Mesendoderm (in vitro differentiated cells): Measurements from ENCODE around the gene LMBR1.

ENCODE experiments used
- DNase-seq: peaks from one replicate; pipeline ENCODE4 v3.0.0; 2013
- H2AK5ac ChIP-seq: 2 replicates; pipeline ENCODE4 v1.6.1; 2013; ENCODE audit warnings: low read length, inconsistent platforms
- H2BK120ac ChIP-seq: 2 replicates; pipeline ENCODE4 v1.6.1; 2013; ENCODE audit warnings: low read depth, mild to moderate bottlenecking, low read length, moderate library complexity, mixed read lengths
- H2BK15ac ChIP-seq: replicated peaks from 2 replicates; pipeline ENCODE4 v1.6.1; 2013; ENCODE audit warnings: low read depth, mild to moderate bottlenecking, moderate library complexity
- H2BK5ac ChIP-seq: 2 replicates; pipeline ENCODE4 v1.6.1; 2013; ENCODE audit warnings: low read length, inconsistent platforms
- H3K18ac ChIP-seq: 2 replicates; pipeline ENCODE4 v1.6.1; 2013; ENCODE audit warnings: mild to moderate bottlenecking, low read length, mixed read lengths
- H3K23ac ChIP-seq: one replicate; pipeline ENCODE4 v1.6.1; 2013; ENCODE audit warnings: low read length
- H3K27ac ChIP-seq: 2 replicates; pipeline ENCODE4 v1.5.1; 2013; ENCODE audit warnings: low read depth, mild to moderate bottlenecking, inconsistent platforms, low read length, moderate library complexity
- H3K27me3 ChIP-seq: 2 replicates; pipeline ENCODE4 v1.6.1; 2013; ENCODE audit warnings: low read length, control low read depth, mild to moderate bottlenecking, inconsistent platforms; ENCODE audit not compliant: insufficient read depth, poor library complexity
- H3K36me3 ChIP-seq: 2 replicates; pipeline ENCODE4 v1.6.1; 2013; ENCODE audit warnings: low read length, inconsistent platforms; ENCODE audit not compliant: control insufficient read depth, insufficient read depth
- H3K4ac ChIP-seq: one replicate; pipeline ENCODE4 v1.6.1; 2013; ENCODE audit warnings: low read depth, mild to moderate bottlenecking, low read length, moderate library complexity
- H3K4me1 ChIP-seq: 2 replicates; pipeline ENCODE4 v1.6.1; 2013; ENCODE audit warnings: low read depth, low read length, inconsistent platforms; ENCODE audit not compliant: control insufficient read depth
- H3K4me2 ChIP-seq: 2 replicates; pipeline ENCODE4 v1.6.1; 2013; ENCODE audit warnings: low read length
- H3K4me3 ChIP-seq: 2 replicates; pipeline ENCODE4 v1.5.1; 2013; ENCODE audit warnings: mild to moderate bottlenecking, low read length
- H3K56ac ChIP-seq: one replicate; pipeline ENCODE4 v1.6.1; 2013; ENCODE audit warnings: low read length
- H3K79me1 ChIP-seq: 2 replicates; pipeline ENCODE4 v1.6.1; 2013; ENCODE audit warnings: low read length, inconsistent platforms
- H3K79me2 ChIP-seq: 2 replicates; pipeline ENCODE4 v1.6.1; 2013; ENCODE audit warnings: mild to moderate bottlenecking, low read length; ENCODE audit not compliant: control insufficient read depth, insufficient read depth
- H3K9ac ChIP-seq: 2 replicates; pipeline ENCODE4 v1.6.1; 2013; ENCODE audit warnings: low read length, inconsistent platforms
- H4K5ac ChIP-seq: one replicate; pipeline ENCODE4 v1.6.1; 2013; ENCODE audit warnings: low read length
- H4K8ac ChIP-seq: one replicate; pipeline ENCODE4 v1.6.1; 2013; ENCODE audit warnings: low read depth, mild to moderate bottlenecking, control low read depth, low read length, moderate library complexity
- WGBS: extraction: QIAGEN DNeasy Blood & Tissue Kit; methylation state at CpG from one replicate; pipeline ENCODE4 v1.1.7; 2013; ENCODE audit warnings: low lambda C conversion rate, missing lambda C conversion rate; ENCODE audit not compliant: insufficient coverage; ENCODE audit errors: extremely low coverage; 5-methylcytosine and 5-hydroxymethylcytosine counted together

Gene LMBR1

GRCh38 chr7:156662277-156662676 lies 230.7 kb downstream of the LMBR1 start:
- no peak for DNase-seq
- H3K9ac ChIP-seq = no peak overlapping the region
- no peak overlapping the region for H3K4me3 ChIP-seq
- H3K27ac ChIP-seq = no peak overlapping the region
- no peaks in the 10 kb centered on the region for H3K27me3 ChIP-seq
- H2AK5ac ChIP-seq = no peak overlapping the region
- H2BK15ac ChIP-seq = no peak overlapping the region
- H4K5ac ChIP-seq = no peak overlapping the region
- H3K4me1 ChIP-seq = peaks cover 5% of the 10 kb centered on the region
- no peaks in the 10 kb centered on the region for H3K79me2 ChIP-seq
- no peak overlapping the region for H3K4me2 ChIP-seq
- no peak overlapping the region for H3K4ac ChIP-seq
- no peaks in the 10 kb centered on the region for H3K79me1 ChIP-seq
- H2BK120ac ChIP-seq = no peak overlapping the region
- H2BK5ac ChIP-seq = no peak overlapping the region
- H3K36me3 ChIP-seq = no peaks in the 10 kb centered on the region
- no CpG with 5 or more reads among the region's 4 CpGs for WGBS
- H3K56ac ChIP-seq = no peak overlapping the region
- H3K23ac ChIP-seq = no peak overlapping the region
- H4K8ac ChIP-seq = no peak overlapping the region
- H3K18ac ChIP-seq = no peak overlapping the region

DNA sequence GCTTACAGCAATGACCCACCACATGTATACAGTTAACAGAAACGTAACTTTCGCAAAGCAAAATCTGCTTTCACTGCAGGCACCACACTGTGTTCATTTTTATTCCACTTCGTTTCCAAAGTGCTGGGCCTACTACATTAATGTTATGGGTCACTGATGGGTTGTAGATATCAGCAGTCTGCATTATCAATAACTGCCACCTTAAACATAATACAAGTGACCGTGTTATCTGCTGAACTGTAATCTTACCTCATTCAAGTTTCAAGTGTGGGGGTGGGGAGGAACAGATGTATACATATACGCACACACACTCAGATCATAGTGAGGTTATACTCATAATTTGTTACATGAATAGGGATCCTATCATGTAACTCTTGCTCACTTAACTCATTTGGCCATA lies 231.3 kb downstream of the LMBR1 start:
- H2BK5ac ChIP-seq = no peak overlapping the region
- H3K4me1 ChIP-seq = peaks cover 5% of the 10 kb centered on the region
- no peak overlapping the region for H2BK120ac ChIP-seq
- H3K27ac ChIP-seq = no peak overlapping the region
- DNase-seq = no peak
- H3K79me1 ChIP-seq = no peaks in the 10 kb centered on the region
- H3K4ac ChIP-seq = no peak overlapping the region
- no peak overlapping the region for H3K4me3 ChIP-seq
- no peaks in the 10 kb centered on the region for H3K79me2 ChIP-seq
- H2BK15ac ChIP-seq = no peak overlapping the region
- H3K9ac ChIP-seq = no peak overlapping the region
- H3K27me3 ChIP-seq = no peaks in the 10 kb centered on the region
- H3K18ac ChIP-seq = no peak overlapping the region
- no peak overlapping the region for H4K8ac ChIP-seq
- no peak overlapping the region for H4K5ac ChIP-seq
- no CpG with 5 or more reads among the region's 5 CpGs for WGBS
- H3K4me2 ChIP-seq = no peak overlapping the region
- H3K23ac ChIP-seq = no peak overlapping the region
- no peak overlapping the region for H2AK5ac ChIP-seq
- no peaks in the 10 kb centered on the region for H3K36me3 ChIP-seq
- no peak overlapping the region for H3K56ac ChIP-seq

DNA sequence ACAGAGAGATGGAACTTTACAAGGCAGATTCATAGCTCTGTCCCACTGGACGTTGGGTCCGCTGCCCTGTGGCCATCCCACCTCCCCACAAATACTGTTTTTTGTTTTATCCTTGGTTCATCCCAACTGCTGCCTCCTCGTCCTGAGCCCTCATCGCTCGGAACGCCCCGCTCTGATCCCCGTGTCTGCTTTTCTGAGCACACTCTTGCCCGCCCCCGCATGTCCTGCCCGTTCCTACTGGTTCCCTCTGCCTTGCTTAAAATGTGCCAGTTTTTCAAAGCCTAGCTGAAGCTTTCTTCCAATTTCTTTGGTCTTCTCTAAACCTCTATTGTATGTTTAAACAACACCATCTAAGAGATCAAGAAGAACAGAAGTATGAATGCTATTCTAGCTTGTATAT lies 233.0 kb downstream of the LMBR1 start:
- no peak overlapping the region for H3K27ac ChIP-seq
- H2AK5ac ChIP-seq = no peak overlapping the region
- H3K18ac ChIP-seq = no peak overlapping the region
- H3K79me1 ChIP-seq = no peaks in the 10 kb centered on the region
- no peak overlapping the region for H3K4ac ChIP-seq
- no peak overlapping the region for H3K4me2 ChIP-seq
- no peak overlapping the region for H4K8ac ChIP-seq
- no peaks in the 10 kb centered on the region for H3K79me2 ChIP-seq
- no peaks in the 10 kb centered on the region for H3K36me3 ChIP-seq
- no peak overlapping the region for H4K5ac ChIP-seq
- no CpG with 5 or more reads among the region's 11 CpGs for WGBS
- no peak overlapping the region for H3K56ac ChIP-seq
- DNase-seq = no peak
- no peak overlapping the region for H3K4me3 ChIP-seq
- H2BK120ac ChIP-seq = no peak overlapping the region
- H3K27me3 ChIP-seq = no peaks in the 10 kb centered on the region
- no peak overlapping the region for H3K9ac ChIP-seq
- H3K23ac ChIP-seq = no peak overlapping the region
- peaks cover under 1% of the 10 kb centered on the region for H3K4me1 ChIP-seq
- no peak overlapping the region for H2BK5ac ChIP-seq
- no peak overlapping the region for H2BK15ac ChIP-seq

DNA sequence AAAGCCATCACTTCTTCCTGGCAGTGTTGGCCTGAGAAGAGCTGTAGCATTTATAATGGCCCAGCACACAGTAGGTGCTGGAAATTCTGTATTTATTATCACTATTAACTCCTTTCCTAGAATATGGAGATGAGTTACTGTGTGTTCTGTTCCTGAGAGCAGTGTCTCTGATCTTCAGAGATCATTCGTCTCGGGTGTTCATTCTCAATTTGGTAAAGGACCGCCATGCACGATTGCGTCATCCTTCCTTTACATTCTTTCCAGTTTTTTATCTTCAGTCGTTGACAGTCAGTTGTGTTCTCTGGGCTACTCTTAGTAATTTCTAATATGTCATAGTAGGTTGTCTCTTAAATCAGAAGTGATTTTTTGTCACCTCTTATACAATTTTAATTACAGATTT lies 233.8 kb downstream of the LMBR1 start:
- Histone ChIP-seq H4K8ac (no peak overlapping the region), H3K4ac (no peak overlapping the region), H3K27ac (no peak overlapping the region), H3K79me1 (no peaks in the 10 kb centered on the region), H3K36me3 (no peaks in the 10 kb centered on the region), H4K5ac (no peak overlapping the region), H3K56ac (no peak overlapping the region), H3K4me1 (no peaks in the 10 kb centered on the region), H3K27me3 (no peaks in the 10 kb centered on the region), H2AK5ac (no peak overlapping the region), H2BK15ac (no peak overlapping the region), H3K9ac (no peak overlapping the region), H3K4me2 (no peak overlapping the region), H2BK120ac (no peak overlapping the region), H3K4me3 (no peak overlapping the region), H3K18ac (no peak overlapping the region), H2BK5ac (no peak overlapping the region), H3K79me2 (no peaks in the 10 kb centered on the region), H3K23ac (no peak overlapping the region)
- DNase-seq = no peak
- WGBS = no CpG with 5 or more reads among the region's 6 CpGs

- Histone ChIP-seq H2BK5ac (no peak overlapping the region), H3K4me3 (no peak overlapping the region), H3K27ac (no peak overlapping the region), H2AK5ac (no peak overlapping the region), H3K79me2 (no peaks in the 10 kb centered on the region), H2BK120ac (no peak overlapping the region), H3K27me3 (no peaks in the 10 kb centered on the region), H3K79me1 (no peaks in the 10 kb centered on the region), H3K23ac (no peak overlapping the region), H3K4ac (no peak overlapping the region), H3K56ac (no peak overlapping the region), H3K4me1 (no peaks in the 10 kb centered on the region), H3K36me3 (no peaks in the 10 kb centered on the region), H3K9ac (no peak overlapping the region), H4K5ac (no peak overlapping the region), H2BK15ac (no peak overlapping the region), H4K8ac (no peak overlapping the region), H3K18ac (no peak overlapping the region), H3K4me2 (no peak overlapping the region)
- DNase-seq = no peak
- WGBS = no CpG with 5 or more reads among the region's 4 CpGs
These were observed 235.3 kb downstream of the LMBR1 start for GRCh38 chr7:156657681-156658080.

DNA sequence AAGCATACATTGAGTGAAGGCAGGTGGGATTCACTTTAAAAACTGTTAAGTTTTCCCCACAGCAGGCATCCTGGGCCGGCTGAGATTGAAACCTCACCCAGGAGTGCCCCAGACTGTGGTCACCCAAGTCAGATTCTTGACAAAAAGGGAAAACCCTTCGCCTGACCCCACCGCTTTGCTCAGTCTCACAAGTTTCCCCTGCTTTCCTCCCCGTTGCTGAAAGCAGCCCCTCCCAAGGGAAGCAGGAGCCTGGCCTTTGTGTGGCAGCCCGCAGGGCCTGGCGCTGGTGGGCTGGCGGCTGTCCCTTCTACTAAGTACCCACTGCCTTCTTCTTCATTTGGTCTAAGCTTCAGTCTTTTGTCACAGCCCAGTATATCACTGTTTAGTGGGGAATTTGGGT lies 236.4 kb downstream of the LMBR1 start:
- no peak overlapping the region for H4K8ac ChIP-seq
- H3K4me2 ChIP-seq = no peak overlapping the region
- H3K9ac ChIP-seq = no peak overlapping the region
- no peak overlapping the region for H3K4me3 ChIP-seq
- no peaks in the 10 kb centered on the region for H3K27me3 ChIP-seq
- H3K36me3 ChIP-seq = no peaks in the 10 kb centered on the region
- WGBS = no CpG with 5 or more reads among the region's 7 CpGs
- H3K79me1 ChIP-seq = no peaks in the 10 kb centered on the region
- no peak overlapping the region for H2BK15ac ChIP-seq
- H4K5ac ChIP-seq = no peak overlapping the region
- no peaks in the 10 kb centered on the region for H3K79me2 ChIP-seq
- H3K4me1 ChIP-seq = no peaks in the 10 kb centered on the region
- H3K23ac ChIP-seq = no peak overlapping the region
- no peak overlapping the region for H2BK120ac ChIP-seq
- H2BK5ac ChIP-seq = no peak overlapping the region
- H3K56ac ChIP-seq = no peak overlapping the region
- H3K4ac ChIP-seq = no peak overlapping the region
- H3K27ac ChIP-seq = no peak overlapping the region
- H3K18ac ChIP-seq = no peak overlapping the region
- DNase-seq = no peak
- no peak overlapping the region for H2AK5ac ChIP-seq
